ENCODE data around the gene RAD9A. TPM values are rescaled to one million over a fixed set of nuclear protein-coding genes. Genes with fewer than 3 reads are reported as not detected.
"Not testable (repeated sequence)": the region's sequence is repeated elsewhere in the genome, so short reads cannot be mapped to it uniquely, and the experiment has no call there.

The RAD9A gene
- total RNA-seq, 1 experiment from 2014 or later = 11.7 TPM

DNA sequence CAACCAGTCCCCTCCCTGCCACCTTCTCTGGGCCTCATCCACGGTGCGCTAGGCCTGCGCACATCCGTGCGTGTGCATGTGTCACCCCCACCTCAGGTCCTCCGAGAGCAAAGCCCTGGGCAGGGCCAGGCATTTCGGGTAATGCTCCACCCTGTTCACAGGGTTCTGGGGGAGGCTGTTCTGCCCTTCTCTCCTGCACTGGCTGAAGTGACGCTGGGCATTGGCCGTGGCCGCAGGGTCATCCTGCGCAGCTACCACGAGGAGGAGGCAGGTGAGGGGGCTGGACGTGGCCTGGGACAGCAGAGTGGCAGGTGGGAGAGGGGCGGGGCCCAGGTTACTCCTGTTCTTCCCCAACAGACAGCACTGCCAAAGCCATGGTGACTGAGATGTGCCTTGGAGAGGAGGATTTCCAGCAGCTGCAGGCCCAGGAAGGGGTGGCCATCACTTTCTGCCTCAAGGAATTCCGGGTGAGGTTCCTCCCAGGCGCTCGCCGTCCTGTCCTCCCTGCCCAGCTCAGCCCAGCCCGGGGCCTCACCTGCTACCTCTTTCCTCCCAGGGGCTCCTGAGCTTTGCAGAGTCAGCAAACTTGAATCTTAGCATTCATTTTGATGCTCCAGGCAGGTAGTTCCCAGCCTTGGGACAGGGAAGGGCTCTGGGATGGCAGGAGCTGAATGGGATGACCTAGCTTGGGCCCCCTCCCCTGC lies 3.9 kb downstream of the RAD9A start:
- no peak for DNase-seq (ENCODE audit: low read depth)

DNA sequence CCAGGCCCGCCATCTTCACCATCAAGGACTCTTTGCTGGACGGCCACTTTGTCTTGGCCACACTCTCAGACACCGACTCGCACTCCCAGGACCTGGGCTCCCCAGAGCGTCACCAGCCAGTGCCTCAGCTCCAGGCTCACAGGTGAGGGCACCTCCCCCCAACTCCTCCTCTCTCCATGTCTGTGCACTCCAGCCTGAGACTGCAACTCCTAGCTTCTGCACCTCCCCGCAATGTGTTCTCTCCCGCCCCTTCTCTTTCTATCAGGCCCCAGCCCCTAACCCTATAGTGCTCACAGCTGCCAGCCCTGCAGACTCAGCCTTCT lies 4.4 kb downstream of the RAD9A start:
- no peak for DNase-seq (ENCODE audit: low read depth)

DNA sequence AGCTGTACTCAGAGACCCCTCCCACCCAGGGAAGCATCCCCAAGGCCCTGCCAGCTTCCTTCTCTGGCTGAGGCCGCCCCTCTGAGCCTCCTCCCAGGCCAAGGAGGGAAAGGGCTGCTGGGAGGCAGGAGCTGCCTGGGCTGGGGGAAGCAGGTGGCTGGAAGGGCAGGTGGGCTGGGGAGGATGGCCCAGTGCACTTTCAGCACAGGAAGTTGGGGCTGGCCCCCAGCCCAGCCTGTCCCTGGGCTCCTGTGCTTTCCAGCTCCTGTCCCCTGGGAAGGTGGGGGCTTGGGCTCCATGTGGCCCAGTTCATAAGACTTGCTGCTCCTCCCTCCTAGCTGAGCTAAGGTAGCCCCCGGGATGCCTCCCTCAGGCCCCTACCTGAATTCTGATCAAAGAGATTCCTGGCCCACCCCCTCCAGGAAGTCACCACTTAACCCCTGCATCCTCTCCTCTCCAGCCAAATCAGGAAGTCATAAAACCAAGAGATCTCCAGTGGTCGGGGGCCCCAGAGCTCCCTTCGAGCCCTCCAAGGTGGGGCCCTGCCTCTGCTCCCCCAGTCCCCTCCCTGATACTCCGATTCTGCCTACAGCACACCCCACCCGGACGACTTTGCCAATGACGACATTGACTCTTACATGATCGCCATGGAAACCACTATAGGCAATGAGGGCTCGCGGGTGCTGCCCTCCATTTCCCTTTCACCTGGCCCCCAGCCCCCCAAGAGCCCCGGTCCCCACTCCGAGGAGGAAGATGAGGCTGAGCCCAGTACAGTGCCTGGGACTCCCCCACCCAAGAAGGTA lies 5.0 kb downstream of the RAD9A start:
- DNase-seq (ENCODE audit: low read depth) = no peak

DNA sequence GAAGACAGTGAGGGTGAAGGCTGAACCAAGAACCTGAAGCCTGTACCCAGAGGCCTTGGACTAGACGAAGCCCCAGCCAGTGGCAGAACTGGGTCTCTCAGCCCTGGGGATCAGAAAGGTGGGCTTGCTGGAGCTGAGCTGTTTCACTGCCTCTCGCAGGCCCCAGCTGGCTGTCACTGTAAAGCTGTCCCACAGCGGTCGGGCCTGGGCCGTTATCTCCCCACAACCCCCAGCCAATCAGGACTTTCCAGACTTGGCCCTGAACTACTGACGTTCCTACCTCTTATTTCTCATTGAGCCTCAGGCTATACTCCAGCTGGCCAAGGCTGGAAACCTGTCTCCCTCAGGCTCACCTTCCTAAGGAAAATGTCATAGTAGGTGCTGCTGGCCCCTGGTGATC lies 5.8 kb downstream of the RAD9A start:
- DNase-seq (ENCODE audit: low read depth) = no peak

DNA sequence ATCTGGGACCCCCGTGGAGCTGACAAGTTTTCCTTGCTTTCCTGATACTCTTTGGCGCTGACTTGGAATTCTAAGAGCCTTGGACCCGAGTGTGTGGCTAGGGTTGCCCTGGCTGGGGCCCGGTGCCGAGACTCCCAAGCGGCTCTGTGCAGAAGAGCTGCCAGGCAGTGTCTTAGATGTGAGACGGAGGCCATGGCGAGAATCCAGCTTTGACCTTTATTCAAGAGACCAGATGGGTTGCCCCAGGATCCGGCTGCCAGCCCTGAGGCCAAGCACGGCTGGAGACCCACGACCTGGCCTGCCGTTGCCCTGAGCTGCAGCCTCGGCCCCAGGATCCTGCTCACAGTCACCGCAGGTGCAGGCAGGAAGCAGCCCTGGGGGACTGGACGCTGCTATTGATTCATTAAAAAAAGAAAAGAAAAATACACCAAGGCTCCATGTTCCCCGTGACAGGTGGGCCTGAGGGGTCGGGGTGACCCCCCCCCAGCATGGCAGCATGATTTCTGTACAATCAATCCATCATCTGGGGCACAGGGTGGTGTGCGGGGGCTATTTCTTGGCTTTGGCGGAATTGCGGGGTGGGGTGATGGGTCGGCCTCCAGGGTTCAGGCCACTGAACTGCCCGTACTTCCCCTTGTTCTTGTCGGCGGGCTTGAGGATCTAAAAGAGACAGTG lies 6.3 kb downstream of the RAD9A start:
- DNase-seq (ENCODE audit: low read depth) = no peak

DNA sequence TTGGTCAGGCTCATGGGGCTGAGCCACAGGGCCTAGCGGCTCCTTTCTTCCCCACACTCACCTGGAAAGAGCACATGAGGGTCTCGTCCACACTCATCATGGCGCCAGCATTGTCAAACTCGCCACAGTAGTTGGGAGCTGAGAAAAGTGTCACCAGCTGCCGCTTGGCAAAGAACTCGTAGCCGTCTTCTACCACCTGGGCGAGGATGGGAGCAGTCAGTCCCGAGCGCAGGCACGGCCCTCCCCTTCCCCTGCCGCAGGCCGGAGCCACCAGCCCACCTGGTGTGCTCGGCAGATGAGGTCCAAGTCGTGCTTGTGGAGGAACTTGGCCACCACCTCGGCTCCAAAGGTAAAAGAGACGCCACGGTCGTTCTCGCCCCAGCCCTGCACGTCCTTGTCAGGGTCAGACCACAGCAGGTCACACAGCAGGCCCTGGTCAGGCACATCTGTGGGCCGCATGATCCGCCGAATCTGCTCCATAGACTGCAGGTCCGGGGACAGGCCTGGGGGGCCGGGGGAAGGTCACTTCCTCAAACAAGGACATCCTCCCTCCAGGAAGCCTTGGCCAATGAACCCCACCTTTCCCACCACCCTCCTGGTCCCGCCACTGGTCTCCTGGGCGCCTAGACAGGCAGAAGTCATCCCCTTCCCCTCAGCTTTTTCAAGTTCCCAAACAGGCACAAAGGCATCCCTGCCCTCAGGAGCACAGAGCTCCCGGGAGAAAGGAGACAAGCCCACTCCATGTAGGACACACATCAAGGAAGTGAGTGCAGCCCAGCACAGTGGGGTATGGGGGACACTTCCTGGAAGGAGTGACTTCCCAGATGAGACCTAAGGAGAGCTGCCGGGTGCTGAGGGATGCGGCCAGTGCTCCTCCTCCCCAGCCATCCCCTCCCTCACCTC lies 7.1 kb downstream of the RAD9A start:
- no peak for DNase-seq (ENCODE audit: low read depth)

DNA sequence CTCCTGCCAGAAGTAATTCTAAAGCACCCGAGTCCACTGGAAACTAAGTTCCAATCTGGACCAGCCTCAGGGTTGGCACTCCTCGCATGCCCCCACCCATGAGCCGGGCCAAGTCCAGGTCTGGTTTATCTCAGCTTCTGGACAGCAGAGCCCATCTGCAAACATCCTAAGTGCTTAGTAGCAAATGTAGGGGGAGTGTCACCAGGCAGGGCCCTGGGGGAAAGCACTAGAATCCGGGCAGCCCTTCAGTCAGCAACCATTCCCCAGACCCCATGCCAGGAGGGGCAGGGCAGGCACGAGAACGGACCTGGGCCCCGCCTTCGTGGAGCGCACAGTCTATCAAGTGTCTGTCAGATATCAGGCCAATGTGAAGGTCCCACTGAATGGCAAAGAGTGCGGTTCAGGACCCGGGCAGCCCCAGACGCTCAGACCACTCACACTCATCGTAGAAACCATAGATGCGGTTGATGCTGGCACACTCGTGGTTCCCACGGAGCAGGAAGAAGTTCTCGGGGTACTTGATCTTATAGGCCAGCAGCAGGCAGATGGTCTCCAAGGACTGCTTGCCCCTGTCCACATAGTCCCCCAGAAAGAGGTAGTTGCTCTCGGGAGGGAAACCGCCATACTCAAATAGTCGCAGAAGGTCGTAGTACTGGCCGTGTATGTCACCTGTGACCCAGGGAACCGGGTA lies 8.6 kb downstream of the RAD9A start:
- DNase-seq (ENCODE audit: low read depth) = no peak

DNA sequence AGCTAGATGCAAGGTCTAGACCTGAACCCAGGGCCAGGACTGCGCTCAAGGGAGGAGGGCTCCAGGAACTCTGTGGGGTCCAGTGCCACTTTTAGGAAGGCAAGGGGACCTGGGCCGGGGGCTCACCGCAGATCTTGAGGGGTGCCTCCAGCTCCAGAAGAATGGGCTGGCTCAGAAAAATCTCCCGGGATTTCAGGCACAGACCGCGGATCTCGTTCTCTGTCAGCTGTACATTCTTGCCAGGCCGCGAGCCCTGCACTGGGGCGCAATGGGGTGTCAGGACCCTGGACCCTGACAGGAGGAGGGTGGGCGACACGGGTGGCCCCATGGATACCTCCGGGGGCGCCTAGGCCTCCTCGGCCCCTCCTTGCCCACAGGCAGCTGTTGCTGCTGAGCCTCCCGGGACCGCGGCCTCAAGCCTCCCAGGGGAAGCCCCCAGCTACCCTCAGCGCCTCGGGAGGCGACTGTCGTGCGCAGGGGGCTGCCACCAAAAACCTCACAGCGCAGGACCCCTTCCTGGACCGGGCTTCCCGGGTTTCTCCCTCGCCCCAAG lies 9.2 kb downstream of the RAD9A start:
- DNase-seq (ENCODE audit: low read depth) = no peak

DNA sequence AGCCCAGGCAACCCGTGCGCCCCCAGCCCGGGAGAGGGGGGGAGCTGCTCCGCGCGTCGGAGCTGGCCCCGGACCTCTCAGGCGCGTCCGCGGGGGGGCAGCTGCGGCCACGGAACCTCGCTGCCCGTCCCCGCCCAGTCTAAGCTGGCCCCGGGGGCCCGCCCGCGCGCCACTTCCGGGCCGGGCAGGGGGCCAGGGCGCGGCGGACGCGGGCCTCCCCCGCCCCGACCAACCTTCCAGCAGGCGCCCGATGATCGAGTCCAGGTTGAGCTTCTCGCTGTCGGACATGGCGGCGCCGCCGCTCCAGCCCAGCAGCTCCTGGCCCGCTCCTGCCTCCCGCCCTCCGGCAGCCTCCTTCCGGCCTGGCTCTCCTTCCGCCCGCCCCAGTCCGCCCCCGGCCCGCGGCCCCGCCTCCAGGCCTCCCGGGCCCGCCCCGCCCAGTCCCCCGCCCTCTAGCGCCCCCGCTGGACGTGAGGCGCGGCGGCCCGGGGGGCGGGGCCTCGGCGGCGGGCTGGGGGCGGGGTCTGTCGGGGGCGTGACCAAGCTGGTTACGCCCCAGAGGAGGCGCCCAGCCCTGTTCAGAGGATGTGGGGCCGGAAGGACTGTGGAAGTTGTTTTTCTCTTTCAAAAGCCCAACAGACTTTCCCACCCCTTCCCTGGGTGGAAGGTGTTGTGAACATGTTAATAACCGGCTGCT lies 9.9 kb downstream of the RAD9A start, which contains the start of gene PPP1CA:
Gene PPP1CA (minus strand): TSS at position 364 of the 697 bp plus-strand sequence. CDS start 76 bp downstream, at position 288.
- peak; percentile 71 for DNase-seq (ENCODE audit: low read depth)

DNA sequence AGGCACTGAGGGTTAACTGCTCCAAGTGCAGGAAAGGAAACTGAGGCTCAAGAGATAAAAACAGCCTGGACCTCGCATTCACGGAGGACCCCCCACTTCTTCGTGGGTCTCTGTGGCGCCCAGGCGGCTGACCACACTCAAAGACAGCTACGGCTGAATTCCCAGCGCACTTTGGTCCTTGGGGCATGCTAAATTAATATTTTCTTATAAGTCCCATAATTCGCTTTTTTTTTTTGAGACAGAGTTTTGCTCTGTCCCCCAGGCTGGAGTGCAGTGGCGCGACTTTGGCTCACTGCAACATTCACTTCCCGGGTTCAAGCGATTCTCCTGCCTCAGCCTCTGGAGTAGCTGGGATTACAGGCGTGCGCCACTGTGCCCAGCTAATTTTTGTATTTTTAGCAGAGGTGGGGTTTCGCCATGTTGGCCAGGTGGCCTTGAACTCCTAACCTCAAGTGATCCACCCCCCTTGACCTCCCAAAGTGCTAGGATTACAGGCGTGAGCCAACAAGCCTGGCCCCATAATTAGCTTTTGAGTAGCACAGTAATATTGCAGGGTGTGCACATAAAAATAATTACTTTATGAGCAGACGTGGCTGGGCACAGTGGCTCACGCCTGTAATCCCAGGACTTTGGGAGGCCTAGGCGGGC lies 10.5 kb downstream of the RAD9A start:
- DNase-seq (ENCODE audit: low read depth) = not testable (repeated sequence)

DNA sequence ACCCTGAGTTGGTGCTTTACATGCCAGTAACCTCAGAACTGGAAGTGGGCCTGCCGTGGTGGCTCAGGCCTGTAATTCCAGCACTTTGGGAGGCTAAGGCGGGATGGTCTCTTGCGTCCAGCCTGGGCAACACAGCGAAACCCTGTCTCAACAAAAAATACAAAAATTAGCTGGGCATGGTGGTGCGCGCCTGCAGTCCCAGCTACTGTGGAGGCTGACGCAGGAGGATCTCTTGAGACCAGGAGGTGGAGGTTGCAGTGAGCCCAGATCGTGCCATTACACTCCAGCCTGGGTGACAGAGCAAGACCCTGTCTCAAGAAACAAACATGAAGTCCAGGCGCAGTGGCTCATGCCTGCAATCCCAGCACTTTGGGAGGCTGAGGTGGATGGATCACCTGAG lies 11.3 kb downstream of the RAD9A start:
- DNase-seq (ENCODE audit: low read depth) = not testable (repeated sequence)

DNA sequence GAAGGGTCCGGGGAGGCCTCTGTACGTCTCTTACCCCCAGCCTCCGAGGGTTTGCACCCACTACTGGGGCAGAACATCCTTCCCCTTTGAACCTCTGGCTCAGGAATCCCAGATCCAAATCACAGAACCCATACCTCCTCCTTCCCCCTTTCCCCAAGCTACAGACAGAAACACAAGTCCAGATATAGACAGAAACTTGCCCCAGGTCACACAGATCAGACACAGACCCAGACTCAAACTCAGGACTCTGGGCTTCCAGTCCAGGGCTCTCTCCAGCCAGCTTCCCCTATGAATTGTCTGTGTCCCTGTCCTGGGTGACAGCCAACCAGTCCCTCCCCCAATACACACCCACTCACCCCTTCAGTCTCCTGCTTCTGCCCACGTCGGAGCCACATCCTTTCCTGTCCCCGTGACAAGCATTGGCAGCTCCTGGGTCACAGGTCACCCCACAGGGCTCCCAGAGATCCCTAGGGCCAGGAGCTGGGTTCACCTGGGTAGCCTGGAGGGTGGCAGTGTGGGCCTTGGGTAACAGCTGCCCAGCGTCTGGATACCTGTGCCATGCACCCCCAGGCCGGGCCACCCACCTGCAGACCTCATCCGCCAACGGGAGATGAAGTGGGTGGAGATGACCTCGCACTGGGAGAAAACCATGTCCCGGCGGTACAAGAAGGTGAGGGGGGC lies 12.9 kb downstream of the RAD9A start:
- DNase-seq (ENCODE audit: low read depth) = no peak

DNA sequence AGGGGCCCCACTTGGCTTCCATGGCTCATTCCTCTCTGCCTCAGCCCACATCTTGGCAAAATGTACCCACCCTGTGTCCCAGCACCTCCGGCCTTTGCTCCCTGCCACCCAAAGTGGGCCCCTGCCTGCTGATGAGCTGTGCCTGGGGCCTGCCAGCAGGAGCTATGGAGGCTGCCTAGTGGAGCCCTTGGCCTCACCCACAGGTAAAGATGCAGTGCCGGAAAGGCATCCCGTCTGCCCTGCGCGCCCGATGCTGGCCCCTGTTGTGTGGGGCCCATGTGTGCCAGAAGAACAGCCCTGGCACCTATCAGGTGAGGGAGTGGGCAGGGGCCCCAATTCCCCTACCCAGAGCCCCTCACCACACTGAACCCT lies 13.4 kb downstream of the RAD9A start:
- DNase-seq (ENCODE audit: low read depth) = no peak

DNA sequence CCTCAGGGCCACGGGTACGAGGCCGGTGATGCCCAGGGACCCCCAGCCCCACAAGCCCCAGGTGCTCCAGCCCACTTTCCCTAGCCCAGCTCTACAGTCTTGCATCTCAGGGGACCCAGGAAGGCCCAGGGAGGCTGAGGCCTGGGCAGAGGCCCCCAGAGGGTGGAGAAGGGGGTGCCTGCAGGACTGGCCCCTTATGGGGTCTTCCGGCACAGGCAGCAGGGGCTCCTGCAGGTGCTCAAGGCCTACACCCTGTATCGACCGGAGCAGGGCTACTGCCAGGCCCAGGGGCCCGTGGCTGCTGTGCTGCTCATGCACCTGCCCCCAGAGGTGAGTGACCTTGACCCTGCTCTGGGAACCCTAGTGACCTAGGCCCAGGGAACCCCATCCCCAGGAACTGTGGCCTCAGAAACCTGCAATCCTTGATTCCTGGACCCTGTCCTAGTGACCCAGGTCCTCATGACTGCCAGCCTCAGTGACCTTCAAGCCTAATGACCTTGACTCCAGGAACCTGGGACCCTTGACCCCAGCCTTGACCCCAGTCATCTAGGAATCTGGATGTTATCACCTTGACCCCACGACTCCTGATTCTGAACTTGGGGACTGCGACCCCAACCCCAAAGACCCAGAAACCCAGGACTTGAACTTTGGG lies 14.0 kb downstream of the RAD9A start:
- no peak for DNase-seq (ENCODE audit: low read depth)

DNA sequence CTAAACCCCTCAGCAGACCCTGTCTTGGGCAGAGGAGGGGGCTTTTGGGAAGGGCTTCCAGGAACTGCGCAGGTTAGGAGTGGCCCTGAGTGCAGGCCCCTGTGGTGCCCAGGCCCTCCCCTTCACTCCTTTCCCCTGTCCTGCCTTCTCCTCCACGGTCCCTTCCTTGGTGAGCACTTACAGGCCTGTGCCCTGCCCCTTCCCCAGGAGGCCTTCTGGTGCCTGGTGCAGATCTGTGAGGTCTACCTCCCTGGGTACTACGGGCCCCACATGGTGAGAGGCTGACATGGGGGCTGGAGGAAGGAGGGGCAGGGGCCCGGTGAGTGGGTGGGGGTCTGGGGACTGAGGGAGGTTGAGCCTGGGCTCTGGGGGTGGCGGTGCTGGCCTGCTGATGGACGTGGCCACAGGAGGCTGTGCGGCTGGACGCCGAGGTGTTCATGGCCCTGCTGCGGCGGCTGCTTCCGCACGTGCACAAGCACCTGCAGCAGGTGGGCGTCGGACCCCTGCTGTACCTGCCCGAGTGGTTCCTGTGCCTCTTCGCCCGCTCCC lies 14.7 kb downstream of the RAD9A start:
- no peak for DNase-seq (ENCODE audit: low read depth)

DNA sequence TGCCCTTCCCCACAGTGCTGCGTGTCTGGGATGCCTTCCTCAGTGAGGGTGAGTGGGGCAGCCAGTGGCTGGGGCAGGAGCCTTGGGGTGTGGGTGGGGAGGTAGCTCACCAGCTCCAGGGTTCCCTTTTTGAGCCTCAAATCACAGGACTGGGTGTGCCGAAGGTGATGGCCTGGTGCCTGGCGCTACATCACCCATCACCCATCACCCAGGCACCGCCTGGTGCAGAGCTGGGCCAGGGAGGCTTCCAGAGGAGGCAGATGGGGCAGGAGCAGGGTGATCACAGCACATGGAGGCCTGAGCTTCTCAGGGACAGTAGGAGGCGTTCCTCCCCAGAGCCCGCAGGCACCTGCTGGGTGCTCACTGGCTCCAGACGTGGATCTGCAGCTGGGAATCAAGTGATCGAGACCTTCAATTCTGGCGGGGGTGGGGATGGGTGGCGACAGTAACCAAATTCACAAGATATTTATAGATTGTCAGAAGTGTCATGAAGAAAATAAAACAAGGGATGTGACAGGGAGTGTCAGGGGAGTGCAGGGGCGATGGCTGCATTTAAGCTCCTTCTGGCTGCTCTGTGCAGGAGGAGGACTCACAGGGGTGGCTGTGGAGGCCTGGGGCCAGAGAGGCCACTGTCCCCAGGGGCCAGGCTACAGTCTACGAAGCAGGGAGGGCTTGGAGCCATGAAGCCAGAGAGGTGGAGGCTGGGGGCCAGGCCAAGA lies 15.3 kb downstream of the RAD9A start:
- DNase-seq (ENCODE audit: low read depth) = no peak

DNA sequence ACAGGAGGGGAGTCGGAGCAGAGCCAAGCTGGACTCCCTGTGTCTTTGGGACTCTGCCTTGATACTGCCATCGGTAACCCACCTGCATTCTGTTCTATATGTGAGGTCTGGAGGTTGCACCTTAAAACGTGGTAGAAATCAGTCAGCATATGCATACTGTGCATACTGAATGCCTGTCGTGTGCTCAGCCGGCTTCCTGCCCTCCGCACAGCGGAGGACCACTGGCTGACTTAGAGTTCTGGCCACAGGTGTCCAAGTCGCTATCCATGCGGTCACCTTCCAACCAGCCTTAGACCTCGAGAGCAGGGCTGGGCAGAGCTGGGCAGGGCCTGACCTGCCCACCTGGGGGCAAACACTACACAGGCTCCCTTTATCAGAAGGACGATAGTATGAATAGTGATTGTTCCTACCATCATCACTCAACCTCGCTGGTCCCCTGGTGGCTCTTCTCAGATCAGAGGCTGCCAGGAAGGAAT lies 15.9 kb downstream of the RAD9A start:
- no peak for DNase-seq (ENCODE audit: low read depth)
